Pons (tissue), 1 donor: Measurements from ENCODE around the gene C8B.

Experiments used
- DNase-seq: peaks from one replicate; pipeline ENCODE4 v3.0.0-alpha.2; 2016; ENCODE audit warnings: low spot score

The C8B gene

GRCh38 chr1:56898879-56899278 is 66.9 kb downstream of the C8B start:
- DNase-seq, result no peak

DNA sequence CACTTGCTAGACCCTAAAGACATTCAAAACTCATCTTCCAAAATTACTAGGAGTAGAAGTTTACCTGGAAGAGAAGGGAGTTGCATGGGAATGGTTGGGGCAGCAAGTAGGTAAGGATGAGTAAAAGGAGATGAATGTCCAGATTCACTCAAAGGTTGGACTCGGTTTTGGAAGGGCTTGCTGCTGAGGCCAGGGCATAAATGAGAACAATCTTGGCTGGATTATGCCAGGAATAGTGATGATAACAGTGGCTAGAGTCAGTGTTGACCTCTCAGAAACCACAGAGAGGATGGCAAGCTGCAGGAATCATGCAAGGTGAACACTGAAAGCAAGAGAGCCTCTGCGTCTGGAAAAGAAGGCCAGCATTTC is 67.8 kb downstream of the C8B start:
- no peak for DNase-seq

GRCh38 chr1:56897150-56898004 is 68.4 kb downstream of the C8B start:
- DNase-seq, result no peak

- no peak for DNase-seq
Measured at GRCh38 chr1:56894014-56894413, 71.8 kb downstream of the C8B start.

DNA sequence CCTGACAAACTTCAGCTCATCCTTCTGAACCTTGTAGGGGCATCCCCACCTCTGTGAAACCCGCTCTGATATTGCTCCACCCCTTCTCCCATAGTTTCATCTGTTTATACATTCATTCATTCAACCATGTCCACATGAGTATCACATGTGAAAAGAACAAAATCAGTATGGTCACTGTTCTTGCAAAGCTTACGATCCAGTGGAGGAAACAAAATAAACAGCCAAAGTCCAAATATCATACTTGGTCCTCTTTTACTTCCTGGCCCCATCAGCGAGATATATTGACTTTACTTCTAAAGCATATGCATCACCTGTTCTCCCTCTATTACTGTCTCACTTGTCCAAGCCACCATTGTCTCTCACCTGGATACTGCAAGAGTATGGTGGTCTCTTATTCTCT is 75.6 kb downstream of the C8B start:
- DNase-seq, result no peak

DNA sequence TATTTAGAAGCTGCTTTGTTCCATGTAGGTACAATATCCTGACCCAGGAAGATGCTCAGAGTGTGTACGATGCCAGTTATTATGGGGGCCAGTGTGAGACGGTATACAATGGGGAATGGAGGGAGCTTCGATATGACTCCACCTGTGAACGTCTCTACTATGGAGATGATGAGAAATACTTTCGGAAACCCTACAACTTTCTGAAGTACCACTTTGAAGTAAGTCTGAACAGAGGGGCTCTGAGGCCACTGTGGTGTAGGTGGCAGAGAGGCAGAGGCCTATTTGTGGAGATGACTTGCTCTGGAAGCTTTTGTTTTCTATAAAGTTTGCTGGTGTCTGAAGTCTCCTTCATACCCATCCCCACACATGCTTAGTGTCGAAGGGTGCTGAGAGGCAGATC is 84.4 kb downstream of the C8B start:
- DNase-seq, result no peak

DNA sequence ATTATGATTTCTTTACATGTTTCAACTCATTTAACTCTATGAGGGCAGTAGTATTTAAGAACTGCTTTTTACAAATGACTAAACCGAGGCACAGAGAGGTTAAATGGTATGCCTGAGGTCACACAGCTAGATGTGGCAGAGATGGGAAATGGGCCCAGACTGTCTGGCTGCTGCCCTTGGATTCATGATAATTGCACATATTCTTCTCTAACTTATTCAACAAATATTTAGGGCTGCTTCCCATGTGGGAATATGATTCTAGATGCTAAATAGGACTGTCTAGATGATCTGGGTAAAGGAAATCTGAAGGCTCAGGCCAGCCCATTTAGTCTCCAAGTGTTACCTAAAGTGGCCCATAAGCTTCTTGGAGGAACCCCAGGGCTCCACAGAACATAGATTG is 85.0 kb downstream of the C8B start:
- no peak for DNase-seq
